A549 (cell line): ENCODE measurements around the gene GABBR2. TPM values are rescaled to one million over a fixed set of nuclear protein-coding genes. Genes with fewer than 3 reads are reported as not detected.
"Not testable (repeated sequence)": the region's sequence is repeated elsewhere in the genome, so short reads cannot be mapped to it uniquely, and the experiment has no call there.

Experiments
- ATAC-seq, 2 experiments: fragments of 200-7000 bp in 1 of 2; fragments of >200 bp in 1 of 2; cut with Nextera tagmentation in 1 of 2; cut with Tn5 transposase in 1 of 2; 3 replicates each; pipeline versions ENCODE4 v1.8.0 to v1.9.1; 2018 to 2020; ENCODE audit warnings: mild to moderate bottlenecking in 1 of 2, moderate library complexity in 1 of 2
- CTCF ChIA-PET: fragments of 300-600 bp; sonication (Branson Sonifier 250); formaldehyde crosslinking; extraction: SDS; loops from one replicate; lab custom pipeline; 2021; ENCODE audit warnings: antibody characterized with exemption, inconsistent platforms; lab: Yijun Ruan, JAX
- POLR2A ChIA-PET: fragments of 350-600 bp; formaldehyde crosslinking; extraction: SDS; loops from one replicate; lab custom pipeline; 2021; ENCODE audit warnings: antibody characterized with exemption, inconsistent platforms; lab: Yijun Ruan, JAX
- DNase-seq, 2 experiments: peaks; one replicate each; pipeline versions ENCODE4 v3.0.0 to v3.0.0-alpha.2; 2011 to 2016; ENCODE audit warnings: low read depth in 1 of 2, low spot score in 1 of 2
- FAIRE-seq: peaks from 2 replicates; lab custom pipeline; 2011; peaks lifted over from hg19 to GRCh38; lab: Jason Lieb, UNC
- H3K27ac ChIP-seq, 2 experiments: fragments of >200 bp; sonication (Bioruptor Twin); formaldehyde crosslinking; 3 replicates each; pipeline ENCODE4 v1.5.1; 2016 to 2017
- H3K4me1 ChIP-seq: fragments of >200 bp; sonication (Bioruptor Twin); formaldehyde crosslinking; 3 replicates; pipeline ENCODE4 v1.6.1; 2016
- H3K4me2 ChIP-seq: fragments of >200 bp; sonication (Bioruptor Twin); formaldehyde crosslinking; 3 replicates; pipeline ENCODE4 v1.6.1; 2016
- H3K4me3 ChIP-seq: fragments of >200 bp; sonication (Bioruptor Twin); formaldehyde crosslinking; 3 replicates; pipeline ENCODE4 v1.5.1; 2016
- H3K9me3 ChIP-seq: fragments of >200 bp; sonication (Bioruptor Twin); formaldehyde crosslinking; 3 replicates; pipeline ENCODE4 v1.6.1; 2016
- BHLHE40 ChIP-seq: IDR thresholded peaks from 2 replicates; pipeline ENCODE4 v1.6.1; 2012; ENCODE audit warnings: low read depth, low read length, inconsistent platforms
- CEBPB ChIP-seq, 2 experiments: fragments of >200 bp in 1 of 2; sonication (Bioruptor Twin) in 1 of 2; formaldehyde crosslinking in 1 of 2; IDR thresholded peaks; 2 replicates each; pipeline ENCODE4 v1.6.1; 2012 to 2016
- E2F6 ChIP-seq: IDR thresholded peaks from 2 replicates; pipeline ENCODE4 v1.6.1; 2012; ENCODE audit warnings: low read depth, borderline replicate concordance
- EHF ChIP-seq: fragments of 250-450 bp; sonication (Bioruptor Pico); IDR thresholded peaks from 2 replicates; pipeline ENCODE4 v1.5.0; 2020; ENCODE audit warnings: mild to moderate bottlenecking
- ESRRA ChIP-seq: fragments of 150-350 bp; IDR thresholded peaks from 2 replicates; pipeline ENCODE4 v1.6.1; 2014; ENCODE audit warnings: mild to moderate bottlenecking, low read length, borderline replicate concordance
- FOXS1 ChIP-seq: fragments of 250-450 bp; sonication (Bioruptor Pico); IDR thresholded peaks from 2 replicates; pipeline ENCODE4 v1.5.0; 2020; ENCODE audit warnings: mild to moderate bottlenecking, moderate library complexity
- HEYL ChIP-seq: fragments of 250-450 bp; sonication (Bioruptor Pico); IDR thresholded peaks from 2 replicates; pipeline ENCODE4 v1.8.0; 2021; ENCODE audit warnings: mild to moderate bottlenecking, moderate library complexity
- HOXB13 ChIP-seq: fragments of 250-450 bp; sonication (Bioruptor Pico); IDR thresholded peaks from 2 replicates; pipeline ENCODE4 v1.5.0; 2020; ENCODE audit warnings: low read depth, mild to moderate bottlenecking, moderate library complexity
- HOXB5 ChIP-seq: fragments of 250-450 bp; sonication (Bioruptor Pico); IDR thresholded peaks from 2 replicates; pipeline ENCODE4 v1.5.0; 2020; ENCODE audit warnings: mild to moderate bottlenecking, moderate library complexity
- MAFK ChIP-seq: fragments of 450-650 bp; IDR thresholded peaks from 2 replicates; pipeline ENCODE4 v1.6.1; 2014; ENCODE audit not compliant: partially characterized antibody
- MAZ ChIP-seq: fragments of 150-350 bp; IDR thresholded peaks from 2 replicates; pipeline ENCODE4 v1.6.1; 2014; ENCODE audit warnings: antibody characterized with exemption, low read depth, low read length, borderline replicate concordance
- MYC ChIP-seq: IDR thresholded peaks from 2 replicates; pipeline ENCODE4 v1.6.1; 2012; ENCODE audit warnings: mild to moderate bottlenecking, inconsistent platforms, low read length, improper control_type of control experiment, borderline replicate concordance
- PBX3 ChIP-seq: IDR thresholded peaks from 2 replicates; pipeline ENCODE4 v1.6.1; 2012
- PHF8 ChIP-seq: fragments of 200-600 bp; sonication (generic); IDR thresholded peaks from 2 replicates; pipeline ENCODE4 v1.6.1; 2016; ENCODE audit warnings: low read depth, mild to moderate bottlenecking, antibody characterized with exemption, moderate library complexity, borderline replicate concordance
- POLR2A ChIP-seq: IDR thresholded peaks from 2 replicates; pipeline ENCODE4 v1.6.1; 2012; ENCODE audit warnings: mild to moderate bottlenecking, low read length
- RAD21 ChIP-seq, 2 experiments: fragments of >200 bp in 1 of 2; sonication (Bioruptor Twin) in 1 of 2; formaldehyde crosslinking in 1 of 2; IDR thresholded peaks in 1 of 2; conservative IDR thresholded peaks in 1 of 2; 2 replicates in 1 of 2; 3 replicates in 1 of 2; pipeline ENCODE4 v1.6.1; 2012 to 2018; ENCODE audit warnings: inconsistent platforms in 1 of 2
- SREBF2 ChIP-seq: fragments of 450-650 bp; IDR thresholded peaks from 2 replicates; pipeline ENCODE4 v1.6.1; 2014; ENCODE audit warnings: mild to moderate bottlenecking, moderate library complexity
- TFCP2L1 ChIP-seq: fragments of 250-450 bp; sonication (Bioruptor Pico); IDR thresholded peaks from 2 replicates; pipeline ENCODE4 v1.5.0; 2021; ENCODE audit warnings: mild to moderate bottlenecking
- USF2 ChIP-seq: fragments of 450-650 bp; IDR thresholded peaks from 2 replicates; pipeline ENCODE4 v1.6.1; 2014; ENCODE audit warnings: antibody characterized with exemption
- ZC3H11A ChIP-seq: fragments of 450-650 bp; IDR thresholded peaks from 2 replicates; pipeline ENCODE4 v1.6.1; 2014; ENCODE audit warnings: antibody characterized with exemption, mild to moderate bottlenecking
- WGBS: methylation state at CpG from one replicate; pipeline ENCODE4 v1.1.6; 2017; ENCODE audit errors: missing lambda C conversion rate; 5-methylcytosine and 5-hydroxymethylcytosine counted together
- polyA plus RNA-seq, 4 experiments: library from polyadenylated mRNA; depleted of rRNA in 3 of 4; stranded (reverse); fragments of >200 nt; fragmentation: RNase III in 1 of 4; extraction: RNeasy Plus Mini Kit Qiagen cat#74134 plus additional on column Dnase treatment in 1 of 4; gene quantifications; 2 replicates in 3 of 4; 3 replicates in 1 of 4; pipeline ENCODE4 v1.2.3, GENCODE V29; 2011 to 2017

GABBR2 gene
- polyA plus RNA-seq, 2 of the 4 experiments (the other 2 are of a cell fraction): 0.08 to 0.57 TPM

GRCh38 chr9:98515506-98516204 lies 193.1 kb downstream of the GABBR2 start:
- TF ChIP-seq ZC3H11A (no peak), TFCP2L1 (CRISPR knock-in tag) (no peak), HOXB5 (no peak), FOXS1 (CRISPR knock-in tag) (no peak), HOXB13 (no peak), USF2 (no peak), HEYL (CRISPR knock-in tag) (no peak), BHLHE40 (no peak), E2F6 (no peak), MYC (no peak), RAD21 (conservative IDR thresholded peaks at IDR 0.05 in 1 of 2, IDR thresholded peaks at IDR 0.05 in 1 of 2) (no peak), SREBF2 (no peak), MAFK (no peak), PHF8 (no peak), MAZ (no peak), EHF (CRISPR knock-in tag) (no peak)
- ATAC-seq (no peak), FAIRE-seq (no peak), DNase-seq (no peak)
- H3K9me3 ChIP-seq: no peaks in the 10 kb centered on the region
- 72% methylated on average over 4 of the region's 4 CpGs for WGBS
- no peaks in the 10 kb centered on the region for H3K4me1 ChIP-seq
- no peak overlapping the region for H3K4me3 ChIP-seq
- H3K27ac ChIP-seq: no peak overlapping the region
- CTCF ChIA-PET: no interaction called here
- POLR2A ChIA-PET: no interaction called here
- no peak overlapping the region for H3K4me2 ChIP-seq

GRCh38 chr9:98514841-98515240 lies 193.9 kb downstream of the GABBR2 start:
- H3K4me1 ChIP-seq: no peaks in the 10 kb centered on the region
- whole genome bisulfite sequencing: 27% methylated on average over 6 of the region's 6 CpGs
- no peak overlapping the region for H3K4me2 ChIP-seq
- ATAC-seq: no peak
- H3K9me3 ChIP-seq: no peaks in the 10 kb centered on the region
- FAIRE-seq: no peak
- TF ChIP-seq RAD21 (conservative IDR thresholded peaks at IDR 0.05 in 1 of 2, IDR thresholded peaks at IDR 0.05 in 1 of 2): no peak
- no peak for TF ChIP-seq CEBPB (IDR thresholded peaks at IDR 0.05)
- TF ChIP-seq HEYL (CRISPR knock-in tag): no peak
- TF ChIP-seq POLR2A: no peak
- TF ChIP-seq PBX3: no peak
- TF ChIP-seq ESRRA: no peak
- TF ChIP-seq, all 56 proteins: peak for 0
- DNase-seq: no peak
- ChIA-PET POLR2A (no interaction called here), CTCF (no interaction called here)
- H3K4me3 ChIP-seq: no peak overlapping the region
- no peak overlapping the region for H3K27ac ChIP-seq

GRCh38 chr9:98508217-98508919 lies 200.4 kb downstream of the GABBR2 start:
- FAIRE-seq, CTCF ChIA-PET: not testable (repeated sequence)

More at GRCh38 chr9:98508217-98508919, 200.4 kb downstream of the GABBR2 start:
- H3K27ac ChIP-seq, DNase-seq, H3K9me3 ChIP-seq, H3K4me1 ChIP-seq, POLR2A ChIA-PET, H3K4me3 ChIP-seq, ATAC-seq, H3K4me2 ChIP-seq: not testable (repeated sequence)
- 75% methylated on average over 21 of the region's 25 CpGs for WGBS
